Neural progenitor cell (in vitro differentiated cells): ENCODE measurements around the gene CDC42BPA.

Source experiments
- CTCF ChIP-seq: fragments of 200-600 bp; sonication (generic); IDR thresholded peaks from 2 replicates; pipeline ENCODE4 v1.5.1; 2017; ENCODE audit warnings: antibody characterized with exemption, mild to moderate bottlenecking
- EZH2 ChIP-seq: fragments of 200-600 bp; sonication (generic); IDR thresholded peaks from 2 replicates; pipeline ENCODE4 v1.6.1; 2017; ENCODE audit warnings: antibody characterized with exemption, mild to moderate bottlenecking, moderate library complexity
- EZH2phosphoT487 ChIP-seq: fragments of 200-600 bp; sonication (generic); IDR thresholded peaks from 2 replicates; pipeline ENCODE4 v1.6.1; 2017; ENCODE audit warnings: antibody characterized with exemption

GRCh38 chr1:227270554-227270953, 47.7 kb downstream of the CDC42BPA start:
- no peak for TF ChIP-seq CTCF
- no peak for TF ChIP-seq EZH2
- no peak for TF ChIP-seq EZH2phosphoT487
